ENCODE results near the gene HSF2. TPM values are rescaled to one million over a fixed set of nuclear protein-coding genes. Genes with fewer than 3 reads are reported as not detected.

The HSF2 gene
- total and polyA plus RNA-seq, 10 of the 15 experiments (the other 5 are each of a cell fraction or from before 2014, with no cell fraction given), result 9.5 to 38.3 (median 16.8) TPM

DNA sequence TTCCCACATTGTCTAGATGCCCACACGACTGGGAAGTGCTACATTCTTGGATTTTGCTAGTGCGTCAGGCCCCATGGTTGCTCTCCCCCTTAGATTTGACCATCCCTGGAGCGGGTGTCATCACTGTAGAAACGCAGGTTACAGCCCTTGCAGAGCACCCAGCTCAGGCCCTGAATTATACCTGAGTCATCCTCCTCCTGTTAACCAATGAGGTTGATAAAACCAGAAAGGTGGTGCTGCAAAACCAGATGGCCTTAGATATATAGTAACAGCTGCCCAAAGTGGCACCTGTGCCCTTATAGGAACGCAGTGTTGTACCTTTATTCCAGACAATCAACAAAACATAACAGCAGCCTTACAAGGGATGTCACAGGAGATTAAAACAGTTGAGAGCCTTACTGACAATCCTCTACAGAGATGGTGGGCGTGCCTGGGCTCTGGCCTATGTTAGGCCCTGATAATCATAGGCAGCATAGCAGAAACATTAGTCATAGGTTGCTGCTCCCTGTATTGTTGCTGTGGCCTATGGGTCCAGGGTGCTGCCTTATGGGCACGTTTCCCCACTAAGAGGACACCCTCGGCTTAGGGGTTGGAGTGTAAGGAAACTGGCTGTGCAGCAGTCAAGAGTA is 33.6 kb upstream of the HSF2 start:
- ATAC-seq, result no peak
- no peaks in the 10 kb centered on the region for H3K79me2 ChIP-seq (ENCODE audit: control insufficient read depth, insufficient read depth, low read length)
- SMC1A ChIA-PET (ENCODE audit: uncharacterized antibody, unreplicated experiment), result no interaction called here
- intact Hi-C loops (cut with micrococcal nuclease; ENCODE audit: unreplicated experiment), result no loop called here
- in situ Hi-C loops (cut with MboI), result no loop called here
- WGBS (ENCODE audit: insufficient coverage, insufficient replicate concordance, low lambda C conversion rate, missing lambda C conversion rate), result 16% methylated on average over 8 of the region's 8 CpGs
- no peak for DNase-seq (ENCODE audit: low read depth, low spot score)
- no peaks in the 10 kb centered on the region for H3K27me3 ChIP-seq (replicated peaks in 1 of 2; ENCODE audit: control insufficient read depth in 2 of 2, insufficient read depth in 2 of 2, low read length in 1 of 2)
- no peaks in the 10 kb centered on the region for H3K4me1 ChIP-seq (ENCODE audit: control insufficient read depth, insufficient read depth, low read length)
- no peak for FAIRE-seq
- H3K4me3 ChIP-seq, result no peak overlapping the region
- no TSS peak for BruUV-seq (replicated peaks)
- no peak overlapping the region for H2AFZ ChIP-seq (ENCODE audit: control insufficient read depth, low read depth, low read length)
- no peak for TF ChIP-seq FOXM1 (IDR thresholded peaks at IDR 0.05; ENCODE audit: low read depth, low read length)
- TF ChIP-seq NFYB (IDR thresholded peaks at IDR 0.05; ENCODE audit: insufficient read depth, low read depth, low read length), result no peak
- no peak for TF ChIP-seq TBL1XR1 (IDR thresholded peaks at IDR 0.05; ENCODE audit: low read depth, low read length)
- no peak for TF ChIP-seq EGR1 (IDR thresholded peaks at IDR 0.05; ENCODE audit: borderline replicate concordance in 1 of 2, low read depth in 2 of 2, low read length in 2 of 2)
- TF ChIP-seq NR2C2 (IDR thresholded peaks at IDR 0.05; ENCODE audit: borderline replicate concordance, control insufficient read depth, insufficient read length, low read depth), result no peak
- no peak for TF ChIP-seq SIX5 (IDR thresholded peaks at IDR 0.05; ENCODE audit: low read depth, low read length, severe bottlenecking)
- no peak for TF ChIP-seq CBX5 (IDR thresholded peaks at IDR 0.05; ENCODE audit: low read depth)
- TF ChIP-seq EP300 (IDR thresholded peaks at IDR 0.05; ENCODE audit: borderline replicate concordance in 1 of 2, control insufficient read depth in 1 of 2, low read depth in 2 of 2, low read length in 2 of 2), result no peak
- POLR2A ChIA-PET, result no interaction called here
- H3K36me3 ChIP-seq (ENCODE audit: control insufficient read depth in 2 of 2, insufficient read depth in 2 of 2, low read length in 1 of 2), result no peaks in the 10 kb centered on the region
- H3K4me2 ChIP-seq (ENCODE audit: control insufficient read depth, insufficient read depth), result no peak overlapping the region
- no peak overlapping the region for H3K27ac ChIP-seq (ENCODE audit: control insufficient read depth, insufficient read depth)
- H3K9ac ChIP-seq (ENCODE audit: control insufficient read depth, insufficient read depth, low read length), result no peak overlapping the region
- no peaks in the 10 kb centered on the region for H4K20me1 ChIP-seq (ENCODE audit: control insufficient read depth, insufficient read depth)
- H3K9me3 ChIP-seq (replicated peaks; ENCODE audit: control insufficient read depth, insufficient read depth, low read length), result no peaks in the 10 kb centered on the region
- RAD21 ChIA-PET (ENCODE audit: unreplicated experiment), result no interaction called here
- CTCF ChIA-PET, result no interaction called here
